Neural cell (in vitro differentiated cells): Measurements from ENCODE around the gene ABCE1. TPM values are rescaled to one million over a fixed set of nuclear protein-coding genes. Genes with fewer than 3 reads are reported as not detected.

Experiments
- H2AFZ ChIP-seq: fragments of 200-600, 300-800 bp; sonication (generic), shearing (Covaris generic); 2 replicates; pipeline ENCODE4 v1.6.0; 2014; ENCODE audit warnings: low read depth, mild to moderate bottlenecking, antibody characterized with exemption, low read length, moderate library complexity
- H3F3A ChIP-seq: fragments of 200-600 bp; shearing (Covaris generic); 2 replicates; pipeline ENCODE4 v1.6.1; 2016; ENCODE audit warnings: mild to moderate bottlenecking, moderate library complexity, mixed read lengths, antibody characterized with exemption, low read length; ENCODE audit not compliant: insufficient read depth, poor library complexity, severe bottlenecking
- H3K27ac ChIP-seq: fragments of 200-600, 300-800 bp; sonication (generic), shearing (Covaris generic); 2 replicates; pipeline ENCODE4 v1.5.1; 2014; ENCODE audit warnings: mild to moderate bottlenecking, low read length, moderate library complexity
- H3K27me3 ChIP-seq: fragments of 300-800, 200-600 bp; sonication (generic), shearing (Covaris generic); 2 replicates; pipeline ENCODE4 v1.6.0; 2014; ENCODE audit warnings: mild to moderate bottlenecking, low read depth, low read length, moderate library complexity; ENCODE audit not compliant: insufficient read depth
- H3K36me3 ChIP-seq: fragments of 300-800, 200-600 bp; sonication (generic), shearing (Covaris generic); 2 replicates; pipeline ENCODE4 v1.5.1; 2014; ENCODE audit warnings: mild to moderate bottlenecking, antibody characterized with exemption, low read length, moderate library complexity; ENCODE audit not compliant: insufficient read depth
- H3K4me2 ChIP-seq: fragments of 300-800, 200-600 bp; sonication (generic), shearing (Covaris generic); 2 replicates; pipeline ENCODE4 v1.6.0; 2014; ENCODE audit warnings: mild to moderate bottlenecking, low read length
- H3K4me3 ChIP-seq: fragments of 300-800, 200-600 bp; sonication (generic), shearing (Covaris generic); 2 replicates; pipeline ENCODE4 v1.5.1; 2014; ENCODE audit warnings: mild to moderate bottlenecking, low read length, moderate library complexity
- H3K79me2 ChIP-seq: fragments of 200-600 bp; shearing (Covaris generic); replicated peaks from 2 replicates; pipeline ENCODE4 v1.6.0; 2014; ENCODE audit warnings: mild to moderate bottlenecking, low read length, moderate library complexity; ENCODE audit not compliant: insufficient read depth
- H3K9ac ChIP-seq: fragments of 300-800, 200-600 bp; sonication (generic), shearing (Covaris generic); 2 replicates; pipeline ENCODE4 v1.6.1; 2016; ENCODE audit warnings: mild to moderate bottlenecking, low read length, mixed read lengths
- H3K9me2 ChIP-seq: fragments of 200-600 bp; shearing (Covaris generic); 2 replicates; pipeline ENCODE4 v1.6.1; 2016; ENCODE audit warnings: mild to moderate bottlenecking, low read length, mixed read lengths; ENCODE audit not compliant: insufficient read depth
- H3K9me3 ChIP-seq: fragments of 200-600, 300-800 bp; sonication (generic), shearing (Covaris generic); 2 replicates; pipeline ENCODE4 v1.6.1; 2016; ENCODE audit warnings: mild to moderate bottlenecking, mixed run types, low read length, moderate library complexity, mixed read lengths
- H4K20me1 ChIP-seq: fragments of 200-600 bp; shearing (Covaris generic); 2 replicates; pipeline ENCODE4 v1.6.1; 2016; ENCODE audit warnings: mild to moderate bottlenecking, mixed run types; ENCODE audit not compliant: insufficient read depth
- EP300 ChIP-seq: fragments of 450-650 bp; conservative IDR thresholded peaks from 2 replicates; pipeline ENCODE4 v1.6.1; 2014; ENCODE audit warnings: antibody characterized with exemption, mild to moderate bottlenecking, moderate library complexity; ENCODE audit not compliant: poor library complexity, severe bottlenecking
- EZH2 ChIP-seq: fragments of 200-600, 300-800 bp; shearing (Covaris generic), sonication (generic); IDR thresholded peaks from 2 replicates; pipeline ENCODE4 v1.6.1; 2014; ENCODE audit warnings: antibody characterized with exemption, low read length, borderline replicate concordance, mild to moderate bottlenecking; ENCODE audit not compliant: insufficient read depth, poor library complexity, severe bottlenecking
- MXI1 ChIP-seq: fragments of 450-650 bp; conservative IDR thresholded peaks from 2 replicates; pipeline ENCODE4 v1.6.1; 2014; ENCODE audit warnings: antibody characterized with exemption, mild to moderate bottlenecking; ENCODE audit not compliant: poor library complexity, severe bottlenecking
- POLR2AphosphoS5 ChIP-seq: IDR thresholded peaks from 2 replicates; pipeline ENCODE4 v1.6.1; 2012
- RAD21 ChIP-seq: fragments of 450-650 bp; conservative IDR thresholded peaks from 2 replicates; pipeline ENCODE4 v1.6.1; 2014; ENCODE audit warnings: antibody characterized with exemption, mild to moderate bottlenecking, moderate library complexity
- SMC3 ChIP-seq: fragments of 450-650 bp; conservative IDR thresholded peaks from 2 replicates; pipeline ENCODE4 v1.6.1; 2014; ENCODE audit warnings: antibody characterized with exemption, mild to moderate bottlenecking, moderate library complexity; ENCODE audit not compliant: poor library complexity
- TAF1 ChIP-seq: IDR thresholded peaks from 2 replicates; pipeline ENCODE4 v1.6.1; 2012; ENCODE audit warnings: low read depth
- polyA minus RNA-seq: library from RNA; depleted of rRNA, polyadenylated mRNA; stranded (reverse); fragments of >200 nt; gene quantifications from 2 replicates; pipeline ENCODE4 v1.2.3, GENCODE V29; 2014
- polyA plus RNA-seq: library from polyadenylated mRNA; depleted of rRNA; stranded (reverse); fragments of >200 nt; gene quantifications from 2 replicates; pipeline ENCODE4 v1.2.3, GENCODE V29; 2014
- TF ChIP-seq, protein P1 (sequence below): fragments of 450-650 bp; IDR thresholded peaks from 2 replicates; pipeline ENCODE4 v1.5.1; 2014; ENCODE audit warnings: antibody characterized with exemption, mild to moderate bottlenecking, moderate library complexity; ENCODE audit not compliant: poor library complexity, severe bottlenecking
- TF ChIP-seq, protein P2 (sequence below): IDR thresholded peaks from 2 replicates; pipeline ENCODE4 v1.6.1; 2012; ENCODE audit warnings: borderline replicate concordance

ABCE1 gene
- 90.6 and 96.9 TPM in 2 replicates for polyA plus RNA-seq
- polyA minus RNA-seq = 120 and 126 TPM in 2 replicates

DNA sequence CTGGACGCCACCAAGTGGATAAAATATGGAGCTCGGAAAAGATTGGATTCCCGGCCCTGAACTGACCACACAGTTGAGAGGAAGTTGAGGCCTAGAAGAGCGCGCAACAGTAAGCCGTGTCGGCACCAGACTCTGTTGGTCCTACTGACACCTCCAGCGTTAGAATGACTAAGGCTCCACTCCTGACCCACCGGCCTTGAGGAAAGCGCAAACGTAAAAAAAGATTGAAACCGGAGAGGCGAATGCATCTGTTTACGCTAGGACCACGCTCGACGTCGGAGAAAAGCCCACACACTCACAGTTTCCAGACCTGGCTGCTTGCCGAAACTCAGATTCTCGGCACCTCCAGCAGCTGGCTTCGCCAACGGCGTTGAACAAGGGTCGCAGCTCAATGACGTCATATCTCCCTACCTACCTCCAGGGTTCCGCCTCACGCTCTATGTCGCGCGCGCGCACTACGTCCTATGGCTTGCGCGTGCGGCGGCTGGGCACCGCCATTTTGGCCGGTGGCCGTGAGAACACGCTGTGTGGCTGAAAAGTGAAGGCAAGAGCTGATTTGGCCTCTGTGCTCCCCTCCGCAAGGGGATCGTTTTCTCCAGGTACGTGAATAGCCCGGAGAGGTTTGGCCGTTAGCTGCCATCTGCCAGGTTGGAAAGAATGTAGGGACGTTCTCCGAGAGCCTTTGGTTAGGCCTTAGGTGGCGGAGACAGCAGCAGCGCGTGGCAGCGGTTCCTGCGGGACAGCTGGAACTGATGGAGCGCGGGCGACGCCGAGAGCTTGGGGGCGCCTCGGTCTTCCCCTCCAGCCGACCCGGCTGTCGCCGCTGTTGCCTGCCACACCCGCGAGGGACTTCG lies at the start of gene ABCE1, which contains the start of gene ANAPC10:
TSS of gene ABCE1 (plus strand) at position 491 of the 854 bp plus-strand sequence. CDS start 6,102 bp downstream, outside the sequence.
TSS of gene ANAPC10 (minus strand) at position 376 of the 854 bp plus-strand sequence. CDS start 2,097 bp downstream, outside the sequence.
- H2AFZ ChIP-seq = peak within 1 kb of the TSS; percentile 89
- peaks cover 68% of the 10 kb centered on the region for H3K79me2 ChIP-seq
- H4K20me1 ChIP-seq = no peaks in the 10 kb centered on the region
- peak within 1 kb of the TSS; percentile 88 for H3K27ac ChIP-seq
- H3K27me3 ChIP-seq = no peaks in the 10 kb centered on the region
- peak within 1 kb of the TSS; percentile 83 for H3K4me2 ChIP-seq
- H3K9me3 ChIP-seq = no peaks in the 10 kb centered on the region
- peak within 1 kb of the TSS; percentile 83 for H3K9ac ChIP-seq
- peaks cover 6% of the 10 kb centered on the region for H3F3A ChIP-seq
- TF ChIP-seq, protein P1, sequence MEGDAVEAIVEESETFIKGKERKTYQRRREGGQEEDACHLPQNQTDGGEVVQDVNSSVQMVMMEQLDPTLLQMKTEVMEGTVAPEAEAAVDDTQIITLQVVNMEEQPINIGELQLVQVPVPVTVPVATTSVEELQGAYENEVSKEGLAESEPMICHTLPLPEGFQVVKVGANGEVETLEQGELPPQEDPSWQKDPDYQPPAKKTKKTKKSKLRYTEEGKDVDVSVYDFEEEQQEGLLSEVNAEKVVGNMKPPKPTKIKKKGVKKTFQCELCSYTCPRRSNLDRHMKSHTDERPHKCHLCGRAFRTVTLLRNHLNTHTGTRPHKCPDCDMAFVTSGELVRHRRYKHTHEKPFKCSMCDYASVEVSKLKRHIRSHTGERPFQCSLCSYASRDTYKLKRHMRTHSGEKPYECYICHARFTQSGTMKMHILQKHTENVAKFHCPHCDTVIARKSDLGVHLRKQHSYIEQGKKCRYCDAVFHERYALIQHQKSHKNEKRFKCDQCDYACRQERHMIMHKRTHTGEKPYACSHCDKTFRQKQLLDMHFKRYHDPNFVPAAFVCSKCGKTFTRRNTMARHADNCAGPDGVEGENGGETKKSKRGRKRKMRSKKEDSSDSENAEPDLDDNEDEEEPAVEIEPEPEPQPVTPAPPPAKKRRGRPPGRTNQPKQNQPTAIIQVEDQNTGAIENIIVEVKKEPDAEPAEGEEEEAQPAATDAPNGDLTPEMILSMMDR = peak; percentile 38
- TF ChIP-seq, protein P2, sequence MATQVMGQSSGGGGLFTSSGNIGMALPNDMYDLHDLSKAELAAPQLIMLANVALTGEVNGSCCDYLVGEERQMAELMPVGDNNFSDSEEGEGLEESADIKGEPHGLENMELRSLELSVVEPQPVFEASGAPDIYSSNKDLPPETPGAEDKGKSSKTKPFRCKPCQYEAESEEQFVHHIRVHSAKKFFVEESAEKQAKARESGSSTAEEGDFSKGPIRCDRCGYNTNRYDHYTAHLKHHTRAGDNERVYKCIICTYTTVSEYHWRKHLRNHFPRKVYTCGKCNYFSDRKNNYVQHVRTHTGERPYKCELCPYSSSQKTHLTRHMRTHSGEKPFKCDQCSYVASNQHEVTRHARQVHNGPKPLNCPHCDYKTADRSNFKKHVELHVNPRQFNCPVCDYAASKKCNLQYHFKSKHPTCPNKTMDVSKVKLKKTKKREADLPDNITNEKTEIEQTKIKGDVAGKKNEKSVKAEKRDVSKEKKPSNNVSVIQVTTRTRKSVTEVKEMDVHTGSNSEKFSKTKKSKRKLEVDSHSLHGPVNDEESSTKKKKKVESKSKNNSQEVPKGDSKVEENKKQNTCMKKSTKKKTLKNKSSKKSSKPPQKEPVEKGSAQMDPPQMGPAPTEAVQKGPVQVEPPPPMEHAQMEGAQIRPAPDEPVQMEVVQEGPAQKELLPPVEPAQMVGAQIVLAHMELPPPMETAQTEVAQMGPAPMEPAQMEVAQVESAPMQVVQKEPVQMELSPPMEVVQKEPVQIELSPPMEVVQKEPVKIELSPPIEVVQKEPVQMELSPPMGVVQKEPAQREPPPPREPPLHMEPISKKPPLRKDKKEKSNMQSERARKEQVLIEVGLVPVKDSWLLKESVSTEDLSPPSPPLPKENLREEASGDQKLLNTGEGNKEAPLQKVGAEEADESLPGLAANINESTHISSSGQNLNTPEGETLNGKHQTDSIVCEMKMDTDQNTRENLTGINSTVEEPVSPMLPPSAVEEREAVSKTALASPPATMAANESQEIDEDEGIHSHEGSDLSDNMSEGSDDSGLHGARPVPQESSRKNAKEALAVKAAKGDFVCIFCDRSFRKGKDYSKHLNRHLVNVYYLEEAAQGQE = no peak
- TF ChIP-seq EP300 (peak; percentile 66), POLR2AphosphoS5 (peak; percentile 88), SMC3 (peak; percentile 51), EZH2 (no peak), RAD21 (no peak), TAF1 (peak; percentile 73), MXI1 (peak; percentile 100)
- no peaks in the 10 kb centered on the region for H3K9me2 ChIP-seq
- peak within 1 kb of the TSS; percentile 87 for H3K4me3 ChIP-seq
- H3K36me3 ChIP-seq = no peaks in the 10 kb centered on the region

DNA sequence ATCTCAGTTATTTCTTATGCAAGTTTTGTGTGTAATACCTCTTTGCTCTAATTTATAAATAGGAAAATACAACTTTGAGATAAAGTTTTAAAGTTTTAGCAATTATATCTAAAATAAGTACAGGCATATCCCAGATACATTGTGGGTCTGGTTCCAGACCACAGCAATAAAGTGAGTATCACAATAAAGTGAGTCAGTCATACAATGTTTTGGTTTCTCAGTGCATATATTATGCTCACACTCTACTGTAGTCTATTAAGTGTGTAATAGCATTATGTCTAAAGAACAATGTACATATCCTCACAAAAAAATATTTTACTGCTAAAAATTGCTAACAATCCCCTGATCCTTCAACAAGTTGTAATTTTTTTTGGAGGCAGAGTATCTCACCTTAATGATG lies 49.3 kb upstream of the ABCE1 start:
- no peaks in the 10 kb centered on the region for H3K27me3 ChIP-seq
- H3K4me3 ChIP-seq = no peak overlapping the region
- no peak overlapping the region for H2AFZ ChIP-seq
- H3K79me2 ChIP-seq = no peaks in the 10 kb centered on the region
- H3F3A ChIP-seq = no peaks in the 10 kb centered on the region
- H3K9ac ChIP-seq = no peak overlapping the region
- no peaks in the 10 kb centered on the region for H3K9me3 ChIP-seq
- H3K4me2 ChIP-seq = no peak overlapping the region
- H3K27ac ChIP-seq = no peak overlapping the region
- H3K36me3 ChIP-seq = no peaks in the 10 kb centered on the region
- H3K9me2 ChIP-seq = no peaks in the 10 kb centered on the region
- H4K20me1 ChIP-seq = no peaks in the 10 kb centered on the region
- TF ChIP-seq RAD21 (no peak), MXI1 (no peak), POLR2AphosphoS5 (no peak), TAF1 (no peak), EZH2 (no peak), SMC3 (no peak), EP300 (no peak)
- TF ChIP-seq, protein P2 = no peak
- TF ChIP-seq, protein P1 = no peak
